OCI-LY3 (cell line): ENCODE data around the gene DNAJC15.

ENCODE experiments used
- H2AFZ ChIP-seq: fragments of 200-600, 300-600 bp; shearing (Covaris generic); 2 replicates; pipeline ENCODE4 v1.6.0; 2014; ENCODE audit warnings: antibody characterized with exemption, low read depth, low read length
- H3K27ac ChIP-seq: fragments of 200-600, 300-600 bp; sonication (generic); 2 replicates; pipeline ENCODE4 v1.5.1; 2014; ENCODE audit warnings: mild to moderate bottlenecking, low read length, moderate library complexity, mixed read lengths
- H3K27me3 ChIP-seq: fragments of 200-600, 300-600 bp; sonication (generic); 2 replicates; pipeline ENCODE4 v1.6.1; 2014; ENCODE audit warnings: low read depth, low read length, mixed read lengths
- H3K36me3 ChIP-seq: fragments of 200-600, 300-600 bp; sonication (generic); replicated peaks from 2 replicates; pipeline ENCODE3; 2014; ENCODE audit warnings: low read depth, low read length, mixed read lengths
- H3K4me1 ChIP-seq: fragments of 300-600, 200-600 bp; sonication (generic); 2 replicates; pipeline ENCODE4 v1.6.1; 2014; ENCODE audit warnings: low read length, mixed read lengths
- H3K4me2 ChIP-seq: fragments of 200-600, 300-600 bp; sonication (generic); 2 replicates; pipeline ENCODE4 v1.6.1; 2014; ENCODE audit warnings: low read length, mixed read lengths
- H3K4me3 ChIP-seq: fragments of 300-600, 200-600 bp; sonication (generic); 2 replicates; pipeline ENCODE4 v1.5.1; 2014; ENCODE audit warnings: antibody characterized with exemption, mild to moderate bottlenecking, low read length, moderate library complexity
- H3K79me2 ChIP-seq: fragments of 300-600, 200-600 bp; shearing (Covaris generic); 2 replicates; pipeline ENCODE4 v1.6.1; 2014; ENCODE audit warnings: mild to moderate bottlenecking, low read length, mixed read lengths
- H3K9ac ChIP-seq: fragments of 300-600, 200-600 bp; shearing (Covaris generic); 2 replicates; pipeline ENCODE4 v1.6.0; 2014; ENCODE audit warnings: mild to moderate bottlenecking, low read length, moderate library complexity
- H3K9me3 ChIP-seq: fragments of 200-600, 300-600 bp; shearing (Covaris generic); 2 replicates; pipeline ENCODE4 v1.6.1; 2014; ENCODE audit warnings: low read length, mixed read lengths; ENCODE audit not compliant: insufficient read depth
- H4K20me1 ChIP-seq: fragments of 200-600, 300-600 bp; sonication (generic); 2 replicates; pipeline ENCODE4 v1.6.1; 2016; ENCODE audit warnings: low read length, mixed read lengths; ENCODE audit not compliant: insufficient read depth
- CTCF ChIP-seq: fragments of 200-600, 300-600 bp; sonication (generic); IDR thresholded peaks from 2 replicates; pipeline ENCODE4 v1.5.1; 2014; ENCODE audit warnings: antibody characterized with exemption, low read length, low read depth
- EZH2phosphoT487 ChIP-seq: fragments of 200-600 bp; shearing (Covaris generic); IDR thresholded peaks from 2 replicates; pipeline ENCODE4 v1.6.1; 2018; ENCODE audit warnings: antibody characterized with exemption, mixed run types, low read depth

DNAJC15 gene

GRCh38 chr13:43134868-43135267, 111.5 kb downstream of the DNAJC15 start:
- Histone ChIP-seq H2AFZ (no peak overlapping the region), H3K9me3 (no peaks in the 10 kb centered on the region), H3K4me1 (0 out of 2 replicates have a peak, but pooled peaks cover 4% of the 10 kb centered on the region), H3K27me3 (peaks cover 32% of the 10 kb centered on the region), H3K36me3 (no peaks in the 10 kb centered on the region), H3K79me2 (no peaks in the 10 kb centered on the region), H4K20me1 (no peaks in the 10 kb centered on the region), H3K4me3 (no peak overlapping the region), H3K4me2 (no peak overlapping the region), H3K27ac (no peak overlapping the region), H3K9ac (no peak overlapping the region)
- no peak for TF ChIP-seq EZH2phosphoT487
- no peak for TF ChIP-seq CTCF

GRCh38 chr13:43135516-43135915, 112.1 kb downstream of the DNAJC15 start:
- no peaks in the 10 kb centered on the region for H3K36me3 ChIP-seq
- H3K4me3 ChIP-seq = no peak overlapping the region
- no peak overlapping the region for H2AFZ ChIP-seq
- H3K27ac ChIP-seq = no peak overlapping the region
- H3K9ac ChIP-seq = no peak overlapping the region
- no peaks in the 10 kb centered on the region for H3K9me3 ChIP-seq
- no peak overlapping the region for H3K4me2 ChIP-seq
- no peaks in the 10 kb centered on the region for H4K20me1 ChIP-seq
- 0 out of 2 replicates have a peak, but pooled peaks cover 4% of the 10 kb centered on the region for H3K4me1 ChIP-seq
- no peaks in the 10 kb centered on the region for H3K79me2 ChIP-seq
- TF ChIP-seq EZH2phosphoT487 (no peak), CTCF (no peak)
- peaks cover 25% of the 10 kb centered on the region for H3K27me3 ChIP-seq

- H3K9ac ChIP-seq = no peak overlapping the region
- no peaks in the 10 kb centered on the region for H4K20me1 ChIP-seq
- peaks cover 17% of the 10 kb centered on the region for H3K27me3 ChIP-seq
- no peaks in the 10 kb centered on the region for H3K9me3 ChIP-seq
- 0 out of 2 replicates have a peak, but pooled peaks cover 2% of the 10 kb centered on the region for H3K4me1 ChIP-seq
- TF ChIP-seq CTCF = no peak
- no peak for TF ChIP-seq EZH2phosphoT487
- no peaks in the 10 kb centered on the region for H3K79me2 ChIP-seq
- no peak overlapping the region for H3K27ac ChIP-seq
- no peak overlapping the region for H3K4me3 ChIP-seq
- no peak overlapping the region for H2AFZ ChIP-seq
- H3K36me3 ChIP-seq = no peaks in the 10 kb centered on the region
- no peak overlapping the region for H3K4me2 ChIP-seq
These were observed 113.7 kb downstream of the DNAJC15 start for GRCh38 chr13:43136920-43137575.

GRCh38 chr13:43139211-43139610, 115.8 kb downstream of the DNAJC15 start:
- Histone ChIP-seq H3K27me3 (peaks cover 8% of the 10 kb centered on the region; the same call in 1 of the 2 replicates), H4K20me1 (no peaks in the 10 kb centered on the region)

More at GRCh38 chr13:43139211-43139610, 115.8 kb downstream of the DNAJC15 start:
- H3K9ac ChIP-seq = no peak overlapping the region
- H3K4me3 ChIP-seq = no peak overlapping the region
- no peak overlapping the region for H3K27ac ChIP-seq
- TF ChIP-seq EZH2phosphoT487 = no peak
- TF ChIP-seq CTCF = no peak
- no peaks in the 10 kb centered on the region for H3K9me3 ChIP-seq
- H3K4me2 ChIP-seq = no peak overlapping the region
- no peak overlapping the region for H2AFZ ChIP-seq
- H3K79me2 ChIP-seq = no peaks in the 10 kb centered on the region
- H3K36me3 ChIP-seq = no peaks in the 10 kb centered on the region
- no peaks in the 10 kb centered on the region for H3K4me1 ChIP-seq
